HepG2 (cell line): ENCODE data around the gene COL27A1. TPM values are rescaled to one million over a fixed set of nuclear protein-coding genes. Genes with fewer than 3 reads are reported as not detected.

Experiments used
- ATAC-seq: fragments of 200-7000 bp; cut with Tn5 transposase; 3 replicates; pipeline ENCODE4 v1.9.1; 2020; ENCODE audit warnings: mild to moderate bottlenecking, moderate library complexity
- BruUV-seq: library from RNA; stranded (reverse); fragments of 400-500 nt; replicated peaks from 2 replicates; lab custom pipeline; 2021; lab: Mats Ljungman, UMichigan
- CTCF ChIA-PET: fragments of 300-600 bp; formaldehyde crosslinking; extraction: SDS; loops from one replicate; lab custom pipeline; 2021; ENCODE audit warnings: low total read pairs, inconsistent platforms, low intra/inter-chr PET ratio; lab: Yijun Ruan, JAX
- POLR2A ChIA-PET: fragments of 350-600 bp; sonication (Branson Sonifier 250); formaldehyde crosslinking; loops from one replicate; lab custom pipeline; 2020; ENCODE audit warnings: antibody characterized with exemption, inconsistent platforms; lab: Yijun Ruan, JAX
- DNase-seq: peaks from one replicate; pipeline ENCODE4 v3.0.0-alpha.2; 2015; ENCODE audit warnings: low spot score
- FAIRE-seq: peaks from 3 replicates; lab custom pipeline; 2011; peaks lifted over from hg19 to GRCh38; lab: Jason Lieb, UNC
- H2AFZ ChIP-seq: one replicate; pipeline ENCODE4 v1.6.1; 2011; ENCODE audit warnings: low read length, inconsistent platforms
- H3K27ac ChIP-seq: fragments of 300-600 bp; 3 replicates; pipeline ENCODE4 v1.8.0; 2011; ENCODE audit warnings: mixed run types, mild to moderate bottlenecking, mixed read lengths, low read length, inconsistent platforms; ENCODE audit not compliant: insufficient read depth; ENCODE audit errors: extremely low read length
- H3K27me3 ChIP-seq, 2 experiments: fragments of 200-600 bp in 1 of 2; 2 replicates in 1 of 2; 3 replicates in 1 of 2; pipeline versions ENCODE4 v1.6.0 to v1.8.0; 2011; ENCODE audit warnings: low read length in 2 of 2, mild to moderate bottlenecking in 2 of 2, moderate library complexity in 2 of 2, inconsistent platforms in 1 of 2; ENCODE audit not compliant: insufficient read depth in 2 of 2, control insufficient read depth in 1 of 2
- H3K36me3 ChIP-seq, 2 experiments: fragments of 200-600 bp in 1 of 2; replicated peaks in 1 of 2; 2 replicates in 1 of 2; 3 replicates in 1 of 2; pipeline versions ENCODE4 v1.5.1 to v1.8.0; 2011; ENCODE audit warnings: low read length in 2 of 2, inconsistent platforms in 1 of 2; ENCODE audit not compliant: insufficient read depth in 2 of 2, control insufficient read depth in 1 of 2
- H3K4me1 ChIP-seq: 2 replicates; pipeline ENCODE4 v1.5.1; 2012; ENCODE audit warnings: low read length, inconsistent platforms; ENCODE audit not compliant: insufficient read depth
- H3K4me2 ChIP-seq: 2 replicates; pipeline ENCODE4 v1.6.0; 2011; ENCODE audit warnings: low read depth, low read length, inconsistent platforms
- H3K4me3 ChIP-seq, 3 experiments: fragments of 200-600 bp in 1 of 3; sonication (generic), shearing (Covaris generic) in 1 of 3; replicated peaks in 1 of 3; 2 replicates each; pipeline ENCODE4 v1.5.1; 2011 to 2016; ENCODE audit warnings: low read length in 3 of 3, inconsistent platforms in 2 of 3, low read depth in 2 of 3, mild to moderate bottlenecking in 2 of 3, control low read depth in 1 of 3, mixed read lengths in 1 of 3; ENCODE audit not compliant: insufficient read depth in 1 of 3
- H3K79me2 ChIP-seq: one replicate; pipeline ENCODE4 v1.6.1; 2011; ENCODE audit warnings: low read length, inconsistent platforms; ENCODE audit not compliant: insufficient read depth
- H3K9ac ChIP-seq: 2 replicates; pipeline ENCODE4 v1.6.0; 2011; ENCODE audit warnings: mild to moderate bottlenecking, low read depth, low read length, inconsistent platforms; ENCODE audit not compliant: insufficient read depth
- H3K9me3 ChIP-seq: 2 replicates; pipeline ENCODE4 v1.5.1; 2012; ENCODE audit warnings: mild to moderate bottlenecking, low read length
- H4K20me1 ChIP-seq: 2 replicates; pipeline ENCODE4 v1.6.0; 2011; ENCODE audit warnings: inconsistent platforms, mild to moderate bottlenecking, low read length, moderate library complexity; ENCODE audit not compliant: insufficient read depth
- AGO2 ChIP-seq: fragments of 200-400 bp; formaldehyde crosslinking; optimal IDR thresholded peaks from 2 replicates; pipeline ENCODE3; 2017; ENCODE audit warnings: mild to moderate bottlenecking, low read depth, low read length, moderate library complexity
- FOSL2 ChIP-seq: sonication (generic); formaldehyde crosslinking; IDR thresholded peaks from 2 replicates; pipeline ENCODE4 v1.4.0; 2020; ENCODE audit warnings: missing genetic modification reagents
- KDM1A ChIP-seq: IDR thresholded peaks from 2 replicates; pipeline ENCODE4 v1.6.1; 2016; ENCODE audit warnings: missing compliant biosample characterization
- NCOA1 ChIP-seq: sonication (generic); formaldehyde crosslinking; IDR thresholded peaks from 2 replicates; pipeline ENCODE4 v1.9.0; 2021; ENCODE audit warnings: missing genetic modification reagents
- ZBTB2 ChIP-seq: sonication (generic); formaldehyde crosslinking; IDR thresholded peaks from 2 replicates; pipeline ENCODE4 v1.8.0; 2022; ENCODE audit warnings: low read depth, missing genetic modification reagents
- ZNF142 ChIP-seq: sonication (generic); formaldehyde crosslinking; IDR thresholded peaks from 2 replicates; pipeline ENCODE4 v1.4.0; 2020; ENCODE audit warnings: missing genetic modification reagents
- ZNF878 ChIP-seq: sonication (generic); formaldehyde crosslinking; IDR thresholded peaks from 2 replicates; pipeline ENCODE4 v1.8.1; 2023; ENCODE audit warnings: mild to moderate bottlenecking, missing genetic modification reagents, moderate library complexity
- WGBS: methylation state at CpG from one replicate; pipeline ENCODE4 v1.1.6; 2017; ENCODE audit warnings: low lambda C conversion rate; 5-methylcytosine and 5-hydroxymethylcytosine counted together
- in situ Hi-C: cut with HindIII; loops from 2 replicates; pipeline ENCODE4 v1.10.0; 2017; ENCODE audit warnings: low pct_unique_long_range_greater_than_20kb; ENCODE audit not compliant: extremely low pct_ligation_motif_present
- intact Hi-C: fragments of 100-400 bp; cut with micrococcal nuclease; formaldehyde crosslinking; loops from one replicate; pipeline ENCODE4 v1.10.0; 2022; ENCODE audit not compliant: unreplicated experiment
- polyA plus RNA-seq, 8 experiments: library from polyadenylated mRNA; depleted of rRNA in 3 of 8; stranded (reverse) in 7 of 8; unstranded in 1 of 8; fragments of >200 nt; fragmentation: Illumina TruSeq in 4 of 8; extraction: Trizol in 4 of 8; gene quantifications; 2 replicates each; pipeline versions ENCODE4 v1.2.1 to v1.2.3, GENCODE V29; 2011 to 2016; ENCODE audit warnings: low read depth in 4 of 8, missing spikeins in 1 of 8, mixed read lengths in 1 of 8; ENCODE audit not compliant: insufficient read depth in 1 of 8
- total RNA-seq, 5 experiments: library from RNA; depleted of rRNA; stranded (reverse); fragments of >200 nt; fragmentation: Illumina TruSeq; extraction: Trizol; gene quantifications; 2 replicates each; pipeline ENCODE4 v1.2.3, GENCODE V29; 2016; ENCODE audit warnings: low read depth in 1 of 5

The COL27A1 gene
- total and polyA plus RNA-seq, 2 of the 13 experiments (the other 11 are each of a cell fraction or from before 2014, with no cell fraction given): 71.3 to 89.1 TPM

- Histone ChIP-seq H2AFZ (no peak overlapping the region), H3K4me1 (peaks cover 19% of the 10 kb centered on the region), H3K9ac (no peak overlapping the region), H3K4me2 (no peak overlapping the region), H3K36me3 (peaks cover 21 to 82% of the 10 kb centered on the region in 2 experiments), H3K27ac (no peak overlapping the region), H3K9me3 (no peaks in the 10 kb centered on the region), H3K79me2 (no peaks in the 10 kb centered on the region), H4K20me1 (no peaks in the 10 kb centered on the region), H3K27me3 (no peaks in the 10 kb centered on the region), H3K4me3 (no peak overlapping the region)
- in situ Hi-C loops (no loop called here), intact Hi-C loops (loop anchor here (5.0 kb wide), 1 partner anchor 65 kb away; the partner anchor contains the start of gene COL27A1)
- no peak for ATAC-seq
- no TSS peak for BruUV-seq
- ChIA-PET POLR2A (interaction anchor here (4.2 kb wide), 1 partner anchor 47 kb away, joined by 17 read pairs; no protein-coding TSS in a partner anchor), CTCF (no interaction called here)
- DNase-seq: no peak
- peak; percentile 79 for TF ChIP-seq AGO2
- TF ChIP-seq ZNF878 (CRISPR knock-in tag): no peak
- no peak for FAIRE-seq
- 95% methylated on average over 10 of the region's 10 CpGs for WGBS
These were observed 66.5 kb downstream of the COL27A1 start for GRCh38 chr9:114221706-114222465.

- ChIA-PET CTCF (no interaction called here), POLR2A (interaction anchor here (4.2 kb wide), 1 partner anchor 49 kb away, joined by 17 read pairs; no protein-coding TSS in a partner anchor)
- H3K9ac ChIP-seq: no peak overlapping the region
- DNase-seq (peak; percentile 70), FAIRE-seq (no peak), ATAC-seq (peak; percentile 45)
- H2AFZ ChIP-seq: no peak overlapping the region
- no peak overlapping the region for H3K4me3 ChIP-seq
- intact Hi-C loops (loop anchor here (2.0 to 5.0 kb wide), 2 partner anchors 49 to 66 kb away; partner anchors contain the start of gene COL27A1), in situ Hi-C loops (no loop called here)
- peak overlapping the region; percentile 36 for H3K27ac ChIP-seq
- 89% methylated on average over 4 of the region's 4 CpGs for WGBS
- BruUV-seq: TSS peak; percentile 13
- peaks cover 19% of the 10 kb centered on the region for H3K4me1 ChIP-seq
- no peaks in the 10 kb centered on the region for H3K27me3 ChIP-seq
- H3K9me3 ChIP-seq: no peaks in the 10 kb centered on the region
- no peak overlapping the region for H3K4me2 ChIP-seq
- H3K36me3 ChIP-seq: peaks cover 22 to 77% of the 10 kb centered on the region in 2 experiments
- H3K79me2 ChIP-seq: no peaks in the 10 kb centered on the region
- no peaks in the 10 kb centered on the region for H4K20me1 ChIP-seq
- TF ChIP-seq ZNF142 (CRISPR knock-in tag): no peak
- no peak for TF ChIP-seq ZBTB2 (CRISPR knock-in tag)
- TF ChIP-seq NCOA1 (CRISPR knock-in tag): no peak
- TF ChIP-seq FOSL2 (CRISPR knock-in tag): peak; percentile 94
- TF ChIP-seq KDM1A (CRISPR knock-in tag): no peak
These were observed 68.4 kb downstream of the COL27A1 start for GRCh38 chr9:114223564-114224246.
